Measurements from ENCODE around the gene IRX2.

IRX2 gene

DNA sequence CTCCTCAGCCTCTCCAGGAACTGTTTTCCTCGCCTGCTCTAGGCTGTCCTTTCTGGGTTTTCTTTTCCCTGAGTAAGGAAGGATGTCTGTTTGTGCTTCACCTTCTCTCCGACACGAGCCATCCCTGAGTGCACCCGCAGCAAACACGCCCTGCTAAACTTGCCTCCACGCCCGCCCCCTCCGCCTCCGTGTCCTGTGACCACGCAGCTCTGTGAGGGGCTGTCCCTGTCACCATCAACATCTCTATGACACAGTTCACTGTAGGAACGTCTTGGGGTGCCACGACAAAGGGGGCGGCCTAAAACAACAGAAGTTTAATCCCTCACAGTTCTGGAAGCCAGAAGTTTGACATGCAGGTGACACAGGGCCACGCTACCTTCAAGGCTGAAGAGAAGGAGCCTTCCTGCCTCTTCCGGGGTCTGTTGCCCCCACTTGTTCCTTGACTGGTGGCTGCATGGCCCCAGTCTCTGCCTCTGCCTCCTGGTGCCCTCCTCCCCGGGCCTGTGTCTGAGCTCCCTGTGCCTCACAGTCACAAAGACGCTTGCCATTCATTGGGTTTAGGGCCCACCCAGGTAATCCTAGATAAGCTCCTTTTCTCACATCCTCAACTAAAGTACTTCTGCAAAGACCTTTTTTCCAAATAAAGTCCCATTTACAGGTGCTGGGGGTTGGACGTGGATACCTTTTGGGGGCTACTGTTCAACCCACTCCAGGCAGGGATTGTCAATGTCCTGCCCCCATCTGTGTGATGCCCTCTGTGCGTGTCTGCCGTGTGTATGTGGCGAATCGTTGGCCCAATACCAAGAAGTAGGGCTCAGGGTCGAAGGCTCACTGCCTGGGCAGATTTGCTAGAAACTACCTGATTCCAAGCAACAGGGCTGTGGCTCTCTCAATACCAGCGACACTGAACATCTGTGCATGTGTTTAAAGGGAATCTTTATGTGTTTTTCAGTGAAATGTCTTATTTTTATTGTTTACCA, 39.7 kb downstream of the IRX2 start:
- no peak for DNase-seq

DNA sequence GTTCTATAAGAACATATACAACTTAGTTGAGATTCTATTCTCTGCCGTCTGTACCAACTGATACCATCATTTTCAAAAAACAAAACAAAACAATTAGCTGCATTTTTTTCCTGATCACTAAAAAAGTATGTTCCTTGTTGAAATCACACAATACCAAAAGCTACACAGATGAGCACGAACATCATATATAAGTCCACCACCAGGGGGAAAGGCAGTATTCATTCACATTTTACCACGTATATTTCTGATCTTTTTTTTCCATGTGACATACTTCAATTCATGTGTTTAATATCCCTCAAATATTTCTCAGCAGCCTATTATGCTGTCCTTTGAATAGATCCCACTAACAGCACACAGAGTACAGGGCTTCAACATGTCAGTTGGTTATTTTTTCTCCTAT, 40.6 kb downstream of the IRX2 start:
- no peak for DNase-seq

DNA sequence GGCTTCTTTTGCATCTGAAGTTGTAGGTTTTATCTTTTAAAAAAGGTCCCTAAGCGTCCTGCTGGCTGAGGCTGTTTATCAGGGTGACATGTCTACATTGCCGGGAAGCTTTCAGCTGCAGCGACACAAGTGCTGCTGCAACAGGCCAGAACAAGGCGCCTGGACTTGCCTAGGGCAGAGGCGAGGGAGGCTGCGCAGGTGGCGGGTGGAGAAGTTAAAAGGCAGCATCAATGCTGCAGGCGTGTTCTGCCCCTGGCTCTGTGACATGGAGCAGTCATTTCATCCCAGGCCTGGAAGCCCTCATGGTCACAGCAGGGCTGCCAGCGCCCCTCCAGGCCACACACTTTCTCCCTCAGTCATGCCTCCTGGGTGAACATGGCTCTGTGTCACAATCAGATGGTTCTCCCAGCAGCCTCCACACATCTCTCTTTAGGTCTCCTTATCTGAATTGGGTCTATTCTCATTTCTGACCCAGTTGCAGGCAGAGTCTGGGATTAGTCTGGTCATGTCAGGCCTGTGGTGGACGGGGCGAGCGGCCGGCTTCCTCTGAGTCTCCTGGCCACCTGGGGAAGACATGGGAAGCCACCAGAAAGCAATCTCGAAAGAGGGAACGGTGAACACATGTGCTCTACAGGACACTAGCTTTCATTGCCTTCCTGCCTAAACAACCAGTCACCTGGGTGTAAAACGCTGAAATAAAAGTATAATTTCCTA, 41.3 kb downstream of the IRX2 start:
- no peak for DNase-seq

DNA sequence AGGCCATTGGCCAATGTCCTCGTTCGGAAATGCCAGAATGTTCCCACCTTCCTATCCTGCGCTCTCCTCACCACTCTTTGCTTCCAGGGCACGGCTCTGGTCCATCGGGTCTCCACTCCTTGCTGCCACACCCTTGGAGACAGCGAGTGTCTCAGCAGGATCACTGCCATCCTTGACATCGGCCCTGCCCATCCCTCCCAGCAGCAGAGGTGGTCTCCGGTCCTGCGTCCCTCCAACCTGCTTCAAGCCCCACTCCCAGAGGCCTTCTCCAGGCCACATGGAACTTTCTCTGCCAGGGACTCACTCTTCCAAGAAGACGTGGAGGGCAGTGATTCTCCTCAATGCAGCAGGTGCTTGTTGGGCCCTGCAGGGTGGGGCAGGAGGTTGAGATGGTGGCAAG, 42.7 kb downstream of the IRX2 start:
- DNase-seq = no peak

DNA sequence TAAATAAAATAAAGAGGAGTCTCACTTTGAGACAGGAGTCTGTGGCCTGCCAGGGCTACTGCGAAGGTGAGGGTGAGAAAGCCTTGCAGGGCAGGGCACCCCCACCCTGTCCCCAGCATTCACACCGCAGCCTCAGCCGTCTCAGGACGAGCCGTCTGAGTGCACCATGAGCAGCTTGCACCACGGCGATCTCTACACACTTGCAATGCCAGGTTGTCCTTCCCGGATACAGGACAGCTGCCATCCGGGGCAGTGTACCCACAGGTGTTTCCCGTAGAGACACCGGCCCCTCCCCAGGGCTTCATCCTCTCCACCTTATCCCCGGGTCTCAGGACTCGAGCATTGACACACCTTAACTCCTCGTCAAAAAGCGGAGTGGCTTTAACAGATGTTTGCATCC, 43.3 kb downstream of the IRX2 start:
- no peak for DNase-seq

DNA sequence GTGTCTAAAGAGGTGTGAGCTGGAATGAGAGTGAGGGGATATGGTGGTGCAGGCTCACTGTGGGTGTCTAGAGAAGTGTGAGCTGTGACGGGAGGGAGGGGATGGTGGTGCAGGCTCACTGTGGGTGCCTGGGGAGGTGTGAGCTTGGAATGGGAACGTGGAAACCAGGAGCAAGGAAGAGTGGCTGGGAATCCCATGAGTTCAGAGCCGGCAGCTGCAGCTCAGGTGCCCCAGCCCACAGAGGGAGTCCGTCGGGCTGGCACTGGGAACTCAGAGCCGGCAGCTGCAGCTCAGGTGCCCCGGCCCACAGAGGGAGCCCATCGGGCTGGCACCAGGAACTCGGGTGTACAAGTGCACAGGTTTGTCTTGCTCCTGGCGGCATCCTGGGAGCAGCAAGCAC, 45.6 kb downstream of the IRX2 start:
- DNase-seq = no peak

DNA sequence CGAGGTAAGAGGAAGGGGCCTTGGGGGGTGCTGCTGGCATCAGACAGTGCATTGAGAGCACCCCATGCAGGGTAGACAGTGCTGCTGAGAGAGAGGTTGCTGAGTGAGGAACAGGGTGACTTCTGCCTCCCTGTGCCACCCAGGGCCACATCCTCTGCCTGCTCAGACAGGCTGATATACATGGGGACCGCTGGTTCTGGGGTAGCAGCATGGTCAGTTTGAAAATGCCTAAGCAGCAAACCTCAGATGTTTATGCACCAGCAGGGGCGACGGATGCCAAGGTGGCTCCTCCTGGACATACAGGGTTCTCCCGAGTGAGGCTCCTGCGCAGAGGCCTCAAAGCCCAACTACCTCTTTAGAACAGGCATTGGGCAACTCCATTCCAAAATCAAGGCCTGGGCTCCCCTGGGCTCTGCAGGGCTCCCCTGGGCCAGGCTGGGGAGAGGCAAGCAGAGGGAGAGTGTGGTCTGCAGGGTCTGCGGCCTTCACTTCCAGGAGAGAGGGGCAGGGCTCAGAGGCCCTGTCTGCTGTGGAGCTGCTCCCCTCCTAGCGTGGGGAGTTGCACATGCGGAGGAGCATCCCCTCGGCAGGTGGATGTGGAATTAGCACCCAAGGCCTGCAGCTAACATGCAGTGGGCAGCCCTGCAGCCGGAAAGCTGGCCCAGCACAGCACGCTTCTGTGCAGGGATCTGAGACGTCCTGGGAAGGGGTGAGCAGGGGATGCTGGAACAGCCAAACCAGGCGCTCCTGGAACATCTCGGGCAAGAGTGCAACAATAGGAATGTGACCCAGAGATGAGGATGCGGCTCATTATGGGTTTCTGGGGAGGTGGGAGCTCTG, 46.5 kb downstream of the IRX2 start:
- DNase-seq = no peak

DNA sequence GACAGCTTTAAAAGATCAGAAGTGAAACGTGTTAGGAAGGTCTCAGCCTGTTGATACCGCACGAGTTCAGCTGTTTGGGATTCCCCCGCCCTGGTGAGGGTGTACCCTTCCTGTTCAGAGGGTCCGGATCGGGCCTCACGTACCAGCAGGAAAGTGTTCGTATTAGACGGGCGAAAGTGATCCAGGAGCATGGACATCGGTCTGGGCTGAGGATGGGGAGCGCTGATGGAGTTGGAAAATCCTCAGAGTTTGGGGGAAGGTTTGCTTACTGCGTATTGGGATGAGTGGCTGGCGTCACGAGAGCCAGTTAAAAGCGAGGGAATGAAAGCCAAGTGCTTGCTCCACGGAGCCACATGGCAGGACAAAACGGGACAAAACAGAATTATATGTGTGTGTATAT, 47.4 kb downstream of the IRX2 start:
- no peak for DNase-seq

DNA sequence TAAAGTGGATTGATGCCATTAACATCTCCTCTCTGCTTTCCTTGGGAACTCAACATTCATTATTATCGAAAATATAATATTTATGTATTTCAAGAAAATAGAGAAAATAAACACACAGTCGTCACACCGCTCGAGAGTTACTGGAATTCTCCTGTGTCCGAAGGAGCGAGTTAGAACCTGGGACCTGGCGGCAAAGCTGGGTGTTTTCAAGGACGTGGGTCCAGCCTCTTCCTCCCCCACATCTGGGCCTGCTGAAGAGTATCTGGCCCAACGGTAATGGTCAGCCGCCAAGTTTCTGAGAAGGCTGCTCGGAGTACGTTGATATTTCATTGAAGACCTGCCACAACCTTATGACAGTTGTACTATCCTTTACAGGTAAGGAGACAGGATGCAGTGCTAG, 47.9 kb downstream of the IRX2 start:
- no peak for DNase-seq

DNA sequence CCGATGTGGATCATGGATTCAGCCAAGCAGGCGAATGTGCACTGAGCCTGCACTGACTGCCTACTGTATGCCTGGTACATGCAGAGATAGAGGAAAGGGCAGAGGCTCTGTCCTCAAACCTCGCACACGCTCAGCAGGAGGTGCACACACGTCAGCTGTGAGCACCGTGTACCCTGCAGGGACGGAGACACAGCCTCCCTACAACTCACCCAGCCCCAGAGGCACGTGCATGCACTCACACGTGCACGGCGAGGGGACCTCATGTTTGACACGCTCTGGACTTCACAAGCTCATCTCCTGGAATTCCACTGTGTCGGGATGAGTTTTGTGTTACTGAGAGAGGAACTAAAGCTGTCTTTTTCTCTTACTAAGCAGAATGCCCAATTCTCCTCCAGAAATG, 48.4 kb downstream of the IRX2 start:
- DNase-seq = no peak

DNA sequence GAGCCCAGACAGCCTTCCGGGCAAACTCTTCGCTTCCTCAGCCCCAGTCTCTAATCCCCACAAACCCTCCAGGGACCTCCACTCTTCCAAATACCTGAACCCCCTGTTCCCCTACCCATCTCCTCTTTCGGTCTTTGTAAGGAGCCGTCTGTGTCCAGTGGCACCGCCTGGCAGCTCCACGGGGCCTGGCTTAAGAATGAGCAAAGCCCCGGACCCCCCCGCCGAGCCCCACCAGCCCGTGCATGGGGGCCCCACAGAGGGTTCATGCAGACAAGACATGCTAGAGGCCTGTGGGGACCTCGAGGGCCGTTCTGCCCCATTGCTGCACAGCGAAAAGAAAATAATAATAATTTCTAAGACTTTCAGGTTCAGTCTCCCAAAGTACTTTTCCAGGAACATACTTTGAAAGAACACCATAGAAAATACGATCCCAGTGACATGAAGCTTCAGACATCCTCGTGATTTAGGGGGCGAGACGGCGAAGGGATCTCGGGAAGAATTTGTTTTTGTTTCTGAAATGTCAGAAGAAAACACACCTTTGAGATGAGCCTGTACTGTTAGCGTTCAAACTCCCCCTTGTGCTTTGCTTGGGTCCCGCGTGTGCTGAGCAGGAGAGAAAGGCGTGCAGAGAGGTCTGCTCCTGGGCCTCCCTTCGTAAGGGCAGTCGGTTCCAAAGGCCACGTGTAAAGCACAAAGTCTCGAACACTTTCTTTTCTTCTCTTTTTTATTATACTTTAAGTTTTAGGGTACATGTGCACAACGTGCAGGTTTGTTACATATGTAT, 49.2 kb downstream of the IRX2 start:
- DNase-seq = no peak

DNA sequence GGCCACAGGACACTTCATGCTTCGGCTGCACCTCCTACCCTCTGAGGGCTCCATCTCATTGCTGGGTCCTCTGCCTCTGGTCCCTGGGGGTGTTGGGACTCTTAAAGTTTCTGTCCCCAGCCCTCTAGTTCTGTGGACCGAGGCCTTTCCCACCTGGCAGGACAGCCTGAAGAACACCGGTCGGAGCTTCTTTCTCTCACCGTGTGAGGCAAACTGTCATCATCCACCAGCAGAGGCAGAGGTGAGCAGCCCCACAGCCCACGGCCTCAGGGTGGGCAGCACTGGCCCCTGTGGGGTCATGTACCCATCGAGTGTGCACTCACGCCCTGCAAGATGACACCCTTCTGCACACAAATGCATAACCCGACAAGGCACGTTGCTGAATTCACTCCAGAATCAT, 49.9 kb downstream of the IRX2 start:
- DNase-seq = no peak

DNA sequence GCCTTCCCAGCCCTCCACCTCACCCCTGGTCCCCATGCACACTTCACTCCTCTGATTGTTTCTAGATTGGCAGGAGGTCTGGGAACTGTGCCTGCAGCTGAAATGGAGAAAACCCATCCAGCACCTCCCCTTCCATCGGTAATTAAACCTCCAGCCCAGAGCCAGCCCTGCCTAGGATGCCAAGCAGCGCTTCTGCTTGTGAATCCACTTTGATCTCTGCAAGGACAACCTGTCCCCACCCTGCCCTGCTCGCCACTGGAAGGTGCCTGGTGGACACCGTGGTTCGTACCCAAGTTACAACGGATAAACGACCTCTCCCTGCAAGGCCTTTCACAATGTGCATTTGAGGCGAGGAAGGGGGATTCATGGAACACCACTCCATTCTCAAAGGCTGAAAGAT, 50.6 kb downstream of the IRX2 start:
- DNase-seq = no peak

DNA sequence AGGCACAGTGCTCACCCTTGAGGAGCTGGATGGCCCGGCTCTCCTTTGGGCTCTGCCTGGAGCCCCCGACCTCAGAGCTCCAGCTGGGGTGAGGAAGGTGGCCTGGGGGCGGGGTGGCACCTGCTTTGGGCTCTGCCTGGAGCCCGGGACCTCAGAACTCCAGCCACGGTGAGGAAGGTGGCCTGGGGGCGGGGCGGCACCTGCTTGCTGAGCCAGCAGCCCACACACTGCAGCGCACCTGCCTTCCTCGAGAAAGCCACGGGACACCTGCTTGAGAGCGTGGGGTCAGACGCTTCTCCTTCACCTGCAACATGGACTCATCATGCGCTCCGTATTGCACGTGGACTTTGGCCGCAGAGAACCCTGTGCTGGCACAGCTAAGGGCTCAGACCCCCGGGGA, 51.8 kb downstream of the IRX2 start:
- no peak for DNase-seq

DNA sequence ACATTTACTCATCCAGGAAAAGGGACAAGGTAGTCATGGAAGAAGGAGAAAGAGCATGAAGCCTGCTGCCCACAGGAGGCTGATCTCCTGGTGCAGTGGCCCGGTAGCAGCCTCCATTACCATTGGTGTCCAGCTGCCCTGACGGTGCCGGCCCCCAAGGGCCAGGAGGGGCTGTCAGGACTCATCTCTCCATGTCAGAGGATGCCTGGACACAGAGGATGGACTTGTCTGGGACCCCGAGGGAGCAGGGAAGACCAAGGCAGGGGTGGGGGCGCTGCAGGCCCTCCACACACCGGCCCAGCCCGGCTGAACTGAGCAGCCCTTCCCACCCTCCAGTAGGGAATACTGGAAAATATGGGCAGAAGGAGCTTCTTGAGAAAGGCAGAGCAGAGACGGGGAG, 52.2 kb downstream of the IRX2 start:
- no peak for DNase-seq

DNA sequence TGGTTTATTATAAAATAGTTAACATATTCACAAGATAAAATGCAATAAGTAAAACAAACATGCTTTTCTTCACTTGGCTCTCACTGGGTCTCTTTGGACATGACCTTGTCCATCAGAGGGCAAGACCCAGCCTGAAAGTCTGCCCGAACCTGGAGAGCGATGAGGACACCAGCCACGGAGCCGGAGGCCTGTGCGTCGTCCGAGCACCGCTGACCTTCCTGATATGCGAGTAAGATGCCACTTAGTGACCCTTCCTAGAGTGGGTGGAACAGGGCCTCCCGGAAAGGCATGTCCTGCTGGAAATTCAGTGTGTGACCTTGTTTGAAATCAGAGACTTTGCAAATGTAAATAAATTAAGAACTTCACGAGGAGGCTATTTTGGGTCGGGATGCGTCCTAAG, 52.9 kb downstream of the IRX2 start:
- no peak for DNase-seq

DNA sequence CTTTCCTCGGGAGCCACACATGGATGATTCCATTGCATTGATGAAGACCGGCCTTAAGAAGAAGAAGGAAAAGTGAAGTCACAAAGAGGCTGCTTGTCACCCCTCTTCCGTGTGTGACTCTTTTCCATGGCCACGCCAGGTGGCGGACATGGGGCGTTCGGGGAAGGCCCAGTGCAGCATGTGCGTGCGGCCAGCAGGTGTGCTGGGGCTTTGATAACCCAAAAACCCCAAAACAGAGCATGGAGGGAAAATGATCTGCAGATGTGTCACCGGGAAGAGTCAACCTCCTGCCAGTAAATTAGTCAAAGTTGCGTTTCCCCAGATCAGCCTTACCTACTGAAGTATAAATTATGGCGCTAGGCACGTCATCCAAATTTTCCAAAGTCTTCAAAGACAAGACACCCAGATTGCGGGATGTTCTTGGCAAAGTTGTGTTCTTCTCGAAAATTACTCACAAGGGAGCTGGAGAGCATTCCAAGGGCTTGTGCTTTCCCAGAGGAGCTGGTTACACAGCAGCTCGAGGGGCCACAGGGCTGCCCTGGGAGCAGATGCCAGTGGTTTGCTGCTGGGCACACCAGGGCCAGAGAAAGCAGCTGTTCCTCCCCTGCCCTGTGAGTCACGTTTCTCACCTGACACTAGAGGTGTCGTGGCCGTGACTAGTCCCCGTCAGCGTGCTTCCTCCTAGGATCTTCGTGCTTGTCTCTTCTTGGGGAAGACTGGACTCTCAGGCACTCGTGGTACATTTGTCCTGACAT, 53.9 kb downstream of the IRX2 start:
- no peak for DNase-seq

DNA sequence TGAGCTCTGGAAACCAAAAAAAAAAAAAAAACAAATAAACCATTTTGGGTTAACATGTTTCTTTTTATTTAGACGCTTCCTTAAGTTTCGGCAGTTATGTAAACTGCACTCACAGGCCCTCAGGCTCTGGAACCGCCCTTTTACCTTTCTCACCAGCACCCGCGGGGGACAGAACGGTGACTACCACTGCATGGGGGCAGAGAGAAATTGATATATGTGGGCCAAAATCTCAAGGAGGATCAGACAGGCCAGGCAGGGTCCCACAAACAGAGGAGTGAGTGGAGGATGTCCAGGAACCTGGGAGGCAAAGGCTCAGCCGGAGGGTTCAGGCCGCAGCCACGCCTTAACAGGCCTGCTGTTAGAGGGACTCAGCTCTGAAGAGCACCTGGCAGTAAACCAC, 54.4 kb downstream of the IRX2 start:
- no peak for DNase-seq
